ENCODE results near the gene TMEFF1.

TMEFF1 gene

DNA sequence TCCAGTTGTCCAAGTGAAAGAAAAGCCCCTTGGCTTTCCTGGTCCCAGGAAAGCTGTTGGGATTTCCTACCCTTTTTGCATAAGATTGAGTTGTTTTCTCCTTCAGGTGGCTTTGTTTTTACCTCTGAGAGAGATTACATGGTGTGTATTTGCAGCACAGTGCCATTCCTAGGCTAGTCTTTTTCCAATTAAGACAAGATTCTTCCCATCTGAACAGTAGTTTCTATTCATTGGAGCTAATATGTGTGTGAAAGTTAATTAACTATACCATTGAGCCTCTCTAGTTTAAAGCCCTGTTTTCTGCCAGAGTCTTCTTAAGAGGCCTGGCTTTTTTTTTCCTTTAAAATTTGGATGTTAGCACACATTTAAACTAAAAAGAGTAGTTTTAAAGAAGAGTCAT, 25.9 kb upstream of the TMEFF1 start:
- no peak for DNase-seq

DNA sequence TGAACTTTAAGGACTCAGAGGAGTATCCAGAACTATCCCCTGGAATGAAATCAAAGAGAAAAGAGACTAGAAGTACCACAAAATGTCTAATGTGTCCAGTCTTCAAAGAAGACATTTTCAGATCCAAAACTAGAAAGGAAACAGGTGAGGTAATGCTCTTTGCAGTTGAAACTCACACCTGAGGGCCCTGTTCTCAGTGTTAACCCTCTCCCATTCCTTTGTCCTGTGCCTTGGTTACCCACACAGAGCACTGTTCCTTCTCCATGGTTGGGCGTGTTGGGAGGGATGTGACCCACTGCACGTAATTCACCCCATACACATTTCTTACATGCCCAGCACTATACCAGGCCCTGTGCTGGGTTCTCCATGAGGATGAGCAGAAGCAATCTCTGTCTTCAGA, 24.7 kb upstream of the TMEFF1 start:
- DNase-seq: no peak

DNA sequence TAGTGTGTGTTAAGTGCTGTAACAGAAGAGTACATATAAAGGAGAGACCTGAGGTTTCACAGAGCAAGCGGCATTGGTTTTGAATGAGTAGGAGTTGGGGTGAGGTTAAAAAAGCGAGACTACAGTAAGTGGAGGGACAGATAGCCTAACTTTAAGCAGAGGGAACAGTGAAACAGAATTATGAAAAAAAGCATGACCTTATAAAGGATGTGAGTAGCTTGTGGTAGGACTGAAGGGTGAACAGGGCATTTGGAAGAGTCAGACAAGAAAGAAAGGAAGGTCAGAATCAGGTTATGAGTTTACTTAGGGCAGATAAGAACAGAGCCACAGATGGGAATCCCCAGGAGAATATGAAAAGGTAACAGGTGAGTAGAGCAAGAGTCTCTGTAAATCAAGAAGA, 23.5 kb upstream of the TMEFF1 start:
- DNase-seq: no peak

DNA sequence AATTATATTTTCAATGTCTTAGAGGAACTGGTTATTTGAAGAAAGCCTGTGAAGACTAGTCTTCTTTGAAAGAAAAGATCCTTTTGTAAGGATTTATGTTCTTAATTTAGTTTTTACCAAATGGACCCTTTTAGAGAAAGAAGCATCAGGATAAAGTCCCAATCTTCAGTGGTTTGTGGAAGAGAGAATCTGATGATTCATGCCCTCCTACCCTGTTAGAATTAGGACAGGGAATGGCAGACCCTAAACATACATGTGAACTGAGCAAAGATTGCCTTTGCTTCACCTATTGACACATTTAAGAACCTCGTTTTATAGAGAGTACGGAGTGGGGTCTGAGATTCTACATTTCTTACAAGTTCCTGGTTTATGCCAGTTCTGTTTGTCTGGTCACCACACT, 20.1 kb upstream of the TMEFF1 start:
- no peak for DNase-seq

DNA sequence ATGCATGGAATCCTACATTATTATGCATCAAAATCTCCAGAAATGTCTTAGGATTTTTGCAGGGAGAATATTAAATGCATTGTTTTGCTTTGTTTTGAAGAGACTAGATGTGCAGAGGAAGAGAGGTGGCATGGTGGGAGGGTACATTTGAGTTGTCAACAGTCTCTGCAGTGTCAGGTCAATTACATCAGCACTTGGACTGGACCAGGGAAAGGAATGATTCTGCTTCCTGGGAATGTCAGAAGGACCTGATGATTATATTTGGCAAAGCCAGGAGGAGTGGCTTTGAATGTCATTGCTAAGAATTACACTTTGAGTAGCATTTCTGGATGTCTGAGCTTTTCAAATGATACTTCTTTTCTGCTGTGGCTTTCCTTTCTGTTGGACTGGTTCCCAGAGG, 17.5 kb upstream of the TMEFF1 start:
- no peak for DNase-seq

DNA sequence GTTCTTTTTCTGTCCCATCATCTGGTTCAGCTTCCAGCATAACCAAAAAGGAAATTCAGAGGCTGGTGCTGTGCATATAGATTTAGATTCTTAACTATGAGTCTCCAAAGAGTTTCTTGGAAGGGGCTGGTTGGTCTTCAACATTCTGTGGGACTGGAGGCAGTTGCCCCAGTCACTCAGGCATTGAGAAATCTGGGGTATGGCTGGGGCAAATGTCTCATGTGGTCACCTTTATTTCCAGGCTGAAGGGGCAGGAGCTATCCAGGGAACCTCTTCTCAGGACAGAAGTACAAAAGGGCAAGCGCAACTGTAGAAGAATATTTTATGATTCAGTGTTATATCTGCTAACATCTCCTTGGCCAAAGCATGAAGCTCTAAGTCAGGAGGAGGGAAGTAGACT, 15.4 kb upstream of the TMEFF1 start:
- no peak for DNase-seq

DNA sequence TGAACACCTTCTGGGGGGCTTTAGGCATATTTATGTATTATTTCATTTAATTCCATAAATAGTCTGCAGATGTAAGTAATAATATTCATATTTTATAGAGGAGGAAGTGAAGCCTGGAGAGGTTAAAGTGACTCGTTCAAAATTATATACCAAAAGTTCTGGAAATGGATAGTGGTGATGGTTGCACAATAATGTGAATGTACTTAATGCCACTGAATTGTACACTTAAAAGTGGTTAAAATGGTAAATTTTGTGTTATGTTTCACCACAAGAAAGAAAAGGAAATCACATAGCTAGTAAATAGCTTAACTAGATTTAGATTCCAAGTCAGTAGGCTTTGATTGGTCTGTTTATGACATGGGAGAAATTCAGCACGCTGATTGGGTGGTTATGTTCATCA, 13.0 kb upstream of the TMEFF1 start:
- DNase-seq: no peak

DNA sequence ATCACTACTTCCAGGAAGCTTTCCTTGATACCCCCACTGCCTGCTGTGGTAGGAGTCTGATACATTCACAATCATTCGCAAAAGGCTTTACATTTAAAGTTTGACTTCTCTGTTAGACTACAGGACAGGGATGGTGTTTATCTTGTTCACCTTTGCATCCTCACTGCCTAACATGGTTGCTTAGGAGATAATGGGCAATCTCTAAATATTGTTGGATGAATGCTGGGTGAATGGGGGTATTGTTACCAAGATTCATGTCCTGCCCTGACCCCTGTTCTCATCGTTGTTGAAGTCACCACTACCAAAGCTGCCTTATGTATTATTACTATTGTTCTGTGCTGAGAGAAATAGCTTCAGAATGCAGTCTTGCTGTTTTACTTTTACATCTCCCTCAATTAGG, 7.7 kb upstream of the TMEFF1 start:
- DNase-seq: no peak

DNA sequence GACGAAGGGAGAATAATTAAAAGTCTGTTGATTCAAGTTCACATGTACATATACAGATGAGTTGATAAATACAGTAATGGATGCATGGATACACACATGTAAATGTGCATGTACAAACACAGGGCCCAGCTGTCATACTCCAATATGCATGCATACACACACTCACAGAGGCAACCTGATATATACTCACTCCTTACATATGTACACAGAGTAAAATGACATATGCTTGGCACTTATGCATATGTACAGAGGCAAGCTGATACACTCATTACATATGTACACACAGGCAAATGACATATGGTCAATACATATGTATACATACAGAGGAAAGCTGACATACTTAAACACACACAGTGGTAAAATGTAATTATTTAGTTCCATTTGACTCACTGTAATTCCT, 7.2 kb upstream of the TMEFF1 start:
- no peak for DNase-seq

DNA sequence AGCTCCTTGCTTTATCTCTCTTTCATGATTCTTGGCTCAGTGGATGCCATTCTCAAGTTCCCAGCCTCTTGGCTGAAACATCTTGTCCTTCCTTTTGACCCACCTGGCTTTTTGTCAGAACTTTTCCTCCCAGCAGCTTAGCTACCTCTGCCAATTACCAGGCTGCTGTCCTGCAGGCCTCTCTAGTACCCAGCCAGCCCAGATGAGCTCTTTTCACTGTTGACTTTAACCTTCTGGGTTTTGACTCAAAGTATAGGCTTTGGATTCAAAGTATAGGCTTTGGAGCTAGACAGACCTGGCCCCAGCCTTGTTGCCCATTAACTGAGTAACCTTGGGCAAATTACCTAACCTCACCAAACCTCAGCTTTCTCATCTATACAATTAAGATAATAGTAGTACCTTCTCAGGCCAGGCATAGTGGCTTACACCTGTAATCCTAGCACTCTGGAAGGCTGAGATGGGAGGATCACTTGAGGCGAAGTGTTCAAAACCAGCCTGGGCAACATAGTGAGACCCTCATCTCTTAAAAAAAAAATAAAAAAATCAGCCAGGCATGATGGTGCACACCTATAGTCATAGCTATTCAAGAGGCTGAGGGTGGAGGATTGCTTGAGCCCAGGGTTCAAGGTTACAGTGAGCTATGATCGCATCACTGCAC, 6.6 kb upstream of the TMEFF1 start:
- no peak for DNase-seq

DNA sequence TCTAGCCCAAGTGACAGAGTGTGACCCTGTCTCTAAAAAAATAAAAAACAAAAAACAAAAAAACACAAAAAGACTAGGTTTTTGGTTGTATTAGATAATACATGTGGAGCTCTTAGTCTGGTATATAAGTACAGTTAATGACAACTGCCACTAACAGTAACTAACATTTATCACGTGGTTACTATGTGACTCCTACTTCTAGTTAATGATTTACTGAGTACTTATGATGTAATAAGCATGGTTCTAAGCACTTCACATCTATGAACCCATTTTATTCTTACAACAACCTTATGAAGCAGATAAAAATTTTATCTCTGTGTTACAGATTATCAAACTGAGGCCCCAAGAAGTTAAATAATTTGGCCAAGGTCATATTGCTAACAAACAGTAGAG, 6.1 kb upstream of the TMEFF1 start:
- DNase-seq: no peak

DNA sequence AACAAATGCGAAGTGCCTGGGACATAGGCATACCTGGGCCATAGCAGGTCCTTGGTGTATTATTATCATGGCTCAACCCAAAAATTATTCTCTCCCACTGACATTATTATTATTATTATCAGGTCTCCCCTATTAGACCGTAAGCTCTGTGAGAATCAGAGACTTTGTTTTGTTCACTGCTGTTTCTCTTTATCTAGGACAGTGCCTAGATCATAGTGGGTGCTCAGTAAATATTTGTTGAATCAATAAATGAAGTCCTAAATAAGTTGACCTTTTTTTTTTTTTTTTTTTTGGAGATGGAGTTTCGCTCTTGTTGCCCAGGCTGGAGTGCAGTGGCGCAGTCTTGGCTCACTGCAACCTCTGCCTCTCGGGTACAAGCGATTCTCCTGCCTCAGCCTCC, 4.9 kb upstream of the TMEFF1 start:
- DNase-seq: no peak

DNA sequence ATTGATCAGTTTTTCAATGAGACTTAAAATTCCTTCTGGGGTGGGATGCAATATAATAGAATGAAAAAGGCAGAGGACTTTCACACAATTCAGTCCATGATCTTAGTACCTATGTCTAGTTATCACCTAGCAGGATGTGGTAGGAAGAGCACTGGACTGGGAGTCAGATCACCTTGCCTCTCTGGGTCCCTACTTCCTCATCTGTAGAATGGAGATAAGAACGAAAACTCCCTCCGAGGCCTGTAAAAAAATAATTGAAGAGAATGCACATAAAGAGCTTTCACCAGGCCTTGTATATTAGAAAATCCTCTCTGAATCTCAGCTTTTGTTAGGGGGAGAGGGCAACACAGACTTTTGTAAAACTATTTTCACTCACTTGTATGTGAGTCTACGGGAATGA, 681 bp upstream of the TMEFF1 start:
- DNase-seq: no peak

DNA sequence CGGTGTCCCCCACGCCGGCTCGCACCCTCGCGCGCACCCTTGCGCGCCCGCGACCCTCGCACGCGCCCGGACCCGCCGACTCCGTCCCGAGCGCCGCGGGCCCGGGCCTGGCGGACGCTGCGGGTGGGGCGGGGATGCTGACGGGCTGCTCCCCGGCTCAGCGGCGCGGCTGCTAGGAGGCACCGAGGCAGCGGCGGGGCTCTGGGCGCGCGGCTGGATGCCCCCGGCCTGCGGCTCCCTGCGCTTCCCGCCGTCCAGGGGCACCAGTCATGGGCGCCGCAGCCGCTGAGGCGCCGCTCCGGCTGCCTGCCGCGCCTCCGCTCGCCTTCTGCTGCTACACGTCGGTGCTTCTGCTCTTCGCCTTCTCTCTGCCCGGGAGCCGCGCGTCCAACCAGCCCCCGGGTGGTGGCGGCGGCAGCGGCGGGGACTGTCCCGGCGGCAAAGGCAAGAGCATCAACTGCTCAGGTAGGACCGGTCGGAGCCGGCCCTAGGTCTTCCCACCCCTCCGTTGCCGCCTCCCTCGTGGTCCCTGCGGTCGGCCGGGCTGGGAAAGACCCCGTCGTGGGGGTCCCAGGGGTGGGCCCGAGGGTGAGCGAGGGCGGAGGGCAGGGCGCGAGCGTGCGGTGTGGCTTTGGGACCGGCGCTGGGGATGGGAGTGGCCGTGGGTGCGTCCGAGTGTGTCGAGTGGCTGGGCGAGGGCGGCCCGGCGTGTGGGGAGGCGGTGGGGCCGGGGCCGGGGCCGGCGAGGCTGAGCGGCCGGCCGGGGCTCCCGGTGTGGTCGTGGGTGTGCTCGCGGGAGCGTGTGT, 530 bp downstream of the TMEFF1 start:
- peak; percentile 15 to 67 (median 48) for DNase-seq

DNA sequence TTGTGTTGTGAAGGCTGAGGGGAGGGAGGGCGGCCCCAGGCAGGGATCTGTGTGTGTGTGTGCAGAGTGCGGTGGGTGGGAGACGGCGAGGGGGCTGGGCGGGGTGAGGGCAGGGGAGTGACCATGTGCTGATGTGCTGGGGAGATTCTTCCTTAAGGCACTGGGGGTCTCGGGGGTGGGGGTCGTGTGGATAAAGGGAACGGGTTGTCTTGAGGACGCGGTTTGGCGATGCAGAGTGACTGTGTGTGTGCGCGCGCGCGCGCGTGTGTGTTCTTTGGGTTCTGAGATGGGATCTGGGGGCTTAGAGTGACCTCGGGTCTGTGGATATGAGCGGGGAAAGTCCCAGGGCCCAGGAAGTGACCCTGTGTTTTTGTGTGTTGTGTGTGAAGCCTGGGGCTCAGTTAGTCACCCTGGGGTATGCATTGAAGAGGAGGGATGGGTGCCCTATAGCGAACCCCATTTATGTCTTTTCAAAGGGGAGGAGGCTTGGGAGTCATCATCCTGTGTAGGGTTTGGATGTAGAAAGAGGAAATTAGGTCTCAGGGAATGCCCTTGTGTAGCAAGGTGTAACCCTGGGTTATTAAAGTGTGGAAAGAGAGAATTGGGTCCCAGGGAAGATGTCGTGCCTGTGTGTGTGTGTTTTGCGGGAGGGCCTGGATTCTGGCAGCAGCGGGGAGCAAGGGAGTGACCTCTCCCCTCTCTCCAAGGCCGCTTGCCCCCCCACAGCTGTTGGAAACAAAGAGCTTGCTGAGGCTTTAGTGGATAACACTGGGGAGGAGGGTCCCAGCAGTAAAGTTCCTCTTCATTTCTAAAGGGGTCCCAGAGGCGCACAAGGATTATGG, 1.4 kb downstream of the TMEFF1 start:
- no peak for DNase-seq

DNA sequence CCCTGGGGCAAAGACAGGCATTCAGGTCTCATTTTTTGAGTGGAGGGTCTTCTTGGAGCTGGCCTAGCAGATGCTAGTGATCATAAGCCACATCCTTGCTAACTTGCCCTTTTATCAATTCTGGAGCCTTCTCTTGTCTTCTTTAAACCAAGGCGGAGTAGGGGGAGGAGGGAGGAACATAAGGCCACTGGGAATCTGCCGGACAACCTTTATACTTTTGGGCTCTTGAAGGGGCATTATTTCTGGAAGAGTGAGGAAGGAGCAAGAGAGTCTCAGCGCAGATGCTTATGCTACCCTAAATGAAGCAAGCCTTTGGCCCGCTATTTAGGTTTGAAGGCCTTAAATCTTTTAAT, 2.0 kb downstream of the TMEFF1 start:
- no peak for DNase-seq

DNA sequence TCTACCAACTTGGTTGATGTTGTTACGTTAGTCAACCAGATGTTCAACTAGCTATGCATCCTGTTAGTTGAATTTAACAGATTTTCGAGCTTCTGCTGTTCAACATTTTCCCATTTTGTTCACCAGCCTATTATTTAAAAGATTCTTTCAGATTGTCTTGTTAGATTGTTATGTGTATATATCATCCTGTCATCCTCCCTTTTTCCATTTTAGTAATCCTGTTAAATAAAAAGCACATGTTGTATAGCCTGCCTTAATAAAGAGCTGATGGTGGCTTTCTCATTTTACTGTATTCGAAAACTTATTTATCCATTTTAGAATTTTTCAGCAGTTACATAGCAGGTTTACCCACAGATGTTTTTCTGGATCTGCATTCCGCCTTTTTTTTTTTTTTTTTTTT, 4.3 kb downstream of the TMEFF1 start:
- no peak for DNase-seq

DNA sequence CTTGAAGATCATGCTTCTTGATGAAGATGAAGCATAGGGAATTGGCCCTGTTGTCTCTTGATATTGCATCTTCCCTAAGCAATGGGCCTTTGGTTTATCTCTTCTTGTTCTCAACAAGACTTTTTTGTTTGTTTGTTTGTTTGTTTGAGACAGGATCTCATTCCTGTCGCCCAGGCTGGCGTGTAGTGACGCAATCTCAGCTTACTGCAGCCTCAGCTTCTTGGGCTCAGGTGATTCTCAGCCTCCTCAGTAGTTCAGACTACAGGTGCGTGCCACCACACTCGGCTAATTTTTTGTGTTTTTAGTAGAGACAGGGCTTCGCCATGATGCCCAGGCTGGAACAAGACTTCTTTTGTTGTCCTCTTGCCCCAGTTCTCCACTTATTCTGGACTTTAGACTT, 5.2 kb downstream of the TMEFF1 start:
- no peak for DNase-seq

DNA sequence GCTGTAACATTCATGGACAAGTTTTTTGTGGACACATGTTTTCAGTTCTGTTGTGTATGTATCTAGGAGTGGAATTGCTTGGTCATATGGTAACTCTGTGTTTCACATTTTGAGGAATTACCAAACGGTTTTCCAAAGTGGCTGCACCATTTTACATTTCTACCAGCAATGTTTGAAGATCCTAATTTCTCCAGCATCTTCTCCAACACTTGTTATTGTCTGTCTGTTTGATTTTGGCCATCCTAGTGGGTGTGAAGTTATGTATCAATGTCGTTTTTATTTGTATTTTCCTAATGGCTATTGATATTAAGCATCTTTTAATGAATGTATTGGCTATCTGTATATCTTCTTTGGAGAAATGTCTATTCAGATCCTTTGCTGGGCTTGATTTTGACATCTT, 6.9 kb downstream of the TMEFF1 start:
- DNase-seq: no peak

DNA sequence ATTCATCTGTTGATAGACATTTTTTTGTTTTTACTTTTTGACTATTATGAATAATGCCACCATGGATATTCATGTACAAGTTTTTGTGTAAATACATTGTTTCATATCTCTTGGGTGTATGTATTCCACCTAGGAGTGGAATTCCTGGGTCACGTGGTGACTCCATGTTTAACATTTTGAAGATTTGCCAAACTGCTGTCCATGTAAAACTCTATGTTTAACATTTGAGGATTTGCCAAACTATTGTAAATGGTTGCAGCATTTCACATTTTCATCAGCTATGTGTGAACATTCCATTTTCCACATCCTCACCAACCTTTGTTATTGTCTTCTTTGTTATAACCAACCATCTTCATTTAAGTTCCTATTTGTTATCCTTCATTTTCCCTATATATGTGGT, 12.2 kb downstream of the TMEFF1 start:
- no peak for DNase-seq

DNA sequence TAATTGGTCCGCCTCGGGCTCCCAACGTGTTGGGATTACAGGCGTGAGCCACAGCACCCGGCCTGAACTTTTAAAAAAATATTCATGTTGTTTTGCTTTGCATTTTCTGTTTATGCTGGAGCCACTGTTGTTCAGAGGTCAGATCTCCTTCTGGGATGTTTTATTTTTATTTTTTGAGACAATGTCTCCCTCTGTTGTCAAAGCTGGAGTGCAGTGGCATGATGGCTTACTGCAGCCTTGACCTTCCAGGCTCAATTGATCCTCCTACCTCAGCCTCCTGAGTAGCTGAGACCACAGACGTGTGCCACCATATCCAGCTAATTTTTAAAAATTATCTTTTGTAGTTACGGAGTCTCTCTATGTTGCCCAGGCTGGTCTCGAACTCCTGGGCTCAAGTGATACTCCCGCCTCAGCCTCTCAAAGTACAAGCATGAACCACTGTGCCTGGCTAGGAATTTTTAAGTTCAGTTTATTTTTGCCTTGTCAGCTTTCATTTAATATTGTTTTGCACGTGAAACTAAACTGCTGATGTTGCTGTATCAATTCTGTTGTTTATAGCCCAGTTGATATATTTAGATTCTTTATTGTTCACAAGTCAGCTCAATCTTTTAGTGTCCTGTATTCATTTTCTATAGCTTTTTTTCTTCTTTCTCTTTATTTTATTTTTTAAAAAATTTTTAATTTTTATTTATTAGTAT, 13.7 kb downstream of the TMEFF1 start:
- no peak for DNase-seq

DNA sequence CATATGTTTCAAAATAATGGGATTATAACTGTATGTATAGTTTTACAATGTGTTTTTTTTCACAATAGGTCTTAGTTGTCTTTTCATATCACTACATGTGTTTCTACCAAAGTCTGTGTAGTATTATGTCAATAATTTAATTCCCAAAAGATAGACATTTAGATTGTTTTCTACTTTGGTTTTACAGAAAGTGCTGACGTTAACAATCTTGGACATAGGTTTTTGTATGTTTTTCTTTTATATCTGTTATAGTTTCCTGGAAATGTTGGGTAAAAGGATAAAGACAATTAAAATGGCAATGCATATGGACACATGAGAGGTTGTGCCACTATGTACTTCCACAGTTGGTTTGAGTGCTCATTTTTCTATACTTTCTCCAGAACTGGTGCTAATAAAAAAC, 15.2 kb downstream of the TMEFF1 start:
- DNase-seq: no peak

DNA sequence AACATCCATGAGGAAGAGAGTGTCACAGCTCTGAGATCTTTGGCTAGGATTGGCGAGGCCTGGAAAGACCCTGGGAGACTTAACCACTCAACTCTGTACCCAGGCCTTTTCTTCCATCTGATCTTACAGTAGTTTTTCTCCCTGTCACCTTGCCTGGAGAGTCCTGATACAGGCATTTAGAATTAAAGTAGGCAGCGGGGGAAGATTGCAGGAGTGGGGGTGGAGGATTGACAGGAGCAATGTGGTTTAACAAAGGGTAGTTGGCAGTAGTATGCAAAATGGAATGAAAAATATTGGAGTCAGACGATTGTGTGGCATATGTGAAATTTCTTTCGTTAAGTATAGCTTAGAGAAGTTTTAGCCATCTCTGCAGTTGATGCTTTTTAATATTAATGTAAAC, 16.9 kb downstream of the TMEFF1 start:
- DNase-seq: no peak

All from suppressor macrophage (primary cell).